Kidney tubule cell (primary cell): ENCODE results near the gene B3GALT5.
"Not testable (repeated sequence)": the region's sequence is repeated elsewhere in the genome, so short reads cannot be mapped to it uniquely, and the experiment has no call there.

ENCODE experiments used
- DNase-seq: peaks from one replicate; pipeline ENCODE4 v3.0.0-alpha.2; 2018; ENCODE audit warnings: low spot score

B3GALT5 gene

DNA sequence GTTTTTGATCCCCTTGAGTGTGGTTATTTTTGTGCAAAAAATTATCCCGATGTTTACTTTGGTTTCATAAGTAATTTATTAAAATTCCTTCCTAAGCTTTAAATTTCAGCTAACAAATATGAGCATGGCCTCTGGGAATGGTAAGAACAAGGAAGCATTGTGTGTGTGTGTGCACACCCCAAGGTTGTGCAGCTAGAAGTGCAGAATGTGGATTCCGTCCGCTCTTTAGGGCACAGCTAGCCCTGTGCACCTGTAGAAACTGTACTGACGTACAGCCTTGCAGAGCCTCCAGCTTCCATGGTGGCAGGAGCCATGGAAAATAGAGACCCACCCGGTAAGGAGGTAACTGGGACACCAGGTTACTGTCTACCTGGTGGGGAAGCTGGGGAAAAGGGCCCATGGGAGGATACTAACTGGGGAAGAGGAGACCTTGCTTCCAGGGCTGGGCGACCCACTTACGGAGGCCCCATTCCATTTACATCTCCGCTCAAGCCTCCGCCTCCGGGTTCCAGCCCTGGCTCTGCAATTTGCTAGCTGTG is 54.7 kb downstream of the B3GALT5 start:
- no peak for DNase-seq

DNA sequence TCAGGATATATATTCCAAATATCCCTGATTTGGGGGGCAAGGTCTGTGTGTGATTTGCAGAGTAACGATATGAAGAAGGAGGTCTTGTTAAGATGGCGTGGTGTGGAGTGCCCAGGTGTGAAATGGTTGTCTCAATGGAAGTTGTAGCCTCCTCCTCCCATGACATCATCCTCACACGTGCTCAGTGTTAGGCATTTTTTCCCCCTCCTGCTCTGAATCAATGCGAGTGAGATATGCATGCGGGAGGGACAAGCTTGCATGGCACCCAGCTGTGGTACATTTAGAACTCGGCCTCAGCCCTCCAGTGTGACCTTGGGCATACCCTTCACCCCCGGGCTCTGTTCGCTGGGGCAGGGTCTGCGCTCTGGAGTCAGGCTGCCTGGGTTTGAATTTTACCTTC is 55.6 kb downstream of the B3GALT5 start:
- DNase-seq, result no peak

DNA sequence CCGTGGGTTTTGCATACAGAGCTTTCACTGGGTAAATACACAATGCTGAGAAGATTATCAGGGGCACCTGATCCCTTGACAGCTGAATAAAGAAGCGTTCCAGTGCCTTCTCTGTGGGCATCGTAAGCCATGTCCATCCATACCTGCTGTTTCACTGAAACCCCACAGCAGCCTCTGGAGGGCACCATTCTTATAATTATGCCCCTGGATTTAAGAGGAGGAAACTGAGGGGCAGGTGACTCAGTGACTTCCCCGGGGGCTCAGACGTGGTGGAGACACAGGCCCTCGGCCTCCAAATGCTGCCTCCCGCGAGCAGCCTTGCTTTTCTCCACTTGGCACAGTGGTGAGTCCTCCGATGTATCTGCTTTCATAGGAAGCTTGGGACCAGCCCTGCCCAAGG is 56.7 kb downstream of the B3GALT5 start:
- no peak for DNase-seq

DNA sequence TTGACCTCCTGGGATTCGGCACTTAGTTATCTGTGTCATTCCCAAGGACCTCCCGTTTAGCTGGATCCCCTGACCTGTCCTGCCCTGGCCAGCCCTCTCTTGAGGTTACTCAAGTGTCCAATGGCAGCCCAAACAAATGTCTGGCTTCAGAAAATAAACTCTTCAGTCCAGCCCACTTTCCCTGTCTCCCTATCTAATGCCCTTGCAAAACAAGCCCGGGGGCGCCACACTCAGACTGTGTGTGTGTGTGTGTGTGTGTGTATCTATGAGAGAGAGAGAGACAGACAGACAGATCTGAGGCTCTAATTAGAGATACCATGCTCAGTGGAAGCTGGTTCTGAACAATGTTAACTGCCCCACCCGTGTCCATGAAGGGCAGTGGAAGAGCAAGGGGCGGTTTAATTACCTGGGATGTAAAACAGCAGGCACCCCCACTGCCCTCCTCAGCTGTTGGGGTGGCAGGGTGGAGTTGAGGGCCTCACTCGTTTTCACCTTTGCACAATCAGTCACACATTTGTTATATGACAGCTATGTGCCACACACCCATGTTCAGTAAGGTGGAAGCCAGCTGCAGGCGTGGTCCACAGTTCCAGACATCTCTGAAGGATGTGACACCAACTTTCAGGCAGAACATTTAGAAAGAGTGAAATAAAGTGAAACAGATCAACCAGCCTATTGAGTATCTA is 57.4 kb downstream of the B3GALT5 start:
- no peak for DNase-seq

DNA sequence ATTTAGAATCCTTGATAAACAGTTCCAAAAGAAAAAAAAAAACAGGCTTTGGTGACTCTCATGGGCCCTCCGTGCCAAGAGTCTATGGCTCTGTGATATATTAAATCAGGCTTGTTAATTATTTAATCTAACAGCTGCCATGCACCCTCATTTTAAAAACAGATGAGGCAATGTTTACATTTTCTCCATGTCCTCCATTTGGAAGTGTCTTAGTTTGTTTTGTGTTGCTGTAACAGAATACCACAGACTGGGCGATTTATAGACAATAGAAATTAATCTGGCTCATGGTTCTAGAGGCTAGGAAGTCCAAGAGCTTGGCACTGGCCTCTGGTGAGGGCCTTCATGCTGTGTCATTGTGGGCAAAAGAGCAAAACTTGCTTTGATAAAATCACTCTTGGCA is 58.0 kb downstream of the B3GALT5 start:
- DNase-seq, result peak; percentile 53

DNA sequence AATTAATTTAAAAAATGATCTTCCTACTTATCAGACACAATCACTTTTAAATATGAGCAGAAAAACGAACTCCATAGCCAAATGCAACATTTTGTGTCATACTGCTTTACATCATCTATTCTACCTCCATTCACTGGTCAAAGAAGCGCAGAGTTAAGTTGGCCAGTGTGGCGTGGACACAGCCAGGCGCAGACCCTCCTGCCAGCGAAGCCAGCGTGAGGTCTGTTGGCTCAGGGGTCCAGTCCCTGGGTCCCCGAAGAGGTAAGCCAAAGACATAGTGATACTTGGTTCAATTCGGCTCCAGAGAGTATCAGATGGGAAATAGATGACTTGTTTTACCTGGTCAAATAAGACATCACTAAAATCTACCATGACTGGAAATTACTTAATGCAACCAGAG is 59.2 kb downstream of the B3GALT5 start:
- DNase-seq, result no peak

DNA sequence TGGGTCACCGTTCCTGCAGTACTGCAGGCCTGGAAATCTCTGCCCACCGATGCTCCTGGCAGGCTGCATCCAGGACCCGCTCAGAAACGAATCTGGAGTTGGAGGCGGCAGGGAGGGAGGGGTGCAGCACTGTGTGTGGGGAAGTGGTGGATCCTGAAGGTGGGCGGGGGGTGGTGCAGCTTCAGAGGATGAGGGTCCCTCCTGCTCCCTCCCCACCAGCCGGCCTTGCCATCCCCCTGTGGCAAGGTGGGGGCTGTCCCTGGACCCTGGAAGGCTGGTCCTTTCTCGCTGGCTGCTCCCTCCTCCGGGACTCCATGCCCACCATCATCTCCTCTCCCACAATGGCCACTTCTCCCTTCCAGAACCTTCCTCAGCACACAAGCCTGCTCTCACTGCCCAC is 60.4 kb downstream of the B3GALT5 start:
- DNase-seq, result no peak

DNA sequence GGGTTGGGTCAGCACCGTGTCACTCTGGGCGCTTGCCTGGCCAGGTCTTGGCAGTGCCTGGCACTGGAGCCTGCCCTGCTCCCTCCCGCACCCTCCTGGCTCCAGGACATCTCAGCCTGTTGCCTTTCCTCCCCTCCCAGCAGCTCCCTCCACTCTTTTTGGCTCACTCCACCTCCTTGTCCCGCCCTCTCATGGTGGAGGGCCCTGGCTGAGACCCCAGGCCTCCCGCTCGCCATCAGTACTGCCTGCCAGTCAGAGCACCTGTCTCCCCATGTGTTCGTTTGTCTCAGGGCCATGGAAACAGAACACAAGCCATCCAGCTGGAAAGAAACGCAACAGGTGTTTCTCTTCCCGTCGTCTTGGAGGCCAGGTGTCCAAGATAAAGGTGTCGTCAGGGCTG is 61.0 kb downstream of the B3GALT5 start:
- no peak for DNase-seq

DNA sequence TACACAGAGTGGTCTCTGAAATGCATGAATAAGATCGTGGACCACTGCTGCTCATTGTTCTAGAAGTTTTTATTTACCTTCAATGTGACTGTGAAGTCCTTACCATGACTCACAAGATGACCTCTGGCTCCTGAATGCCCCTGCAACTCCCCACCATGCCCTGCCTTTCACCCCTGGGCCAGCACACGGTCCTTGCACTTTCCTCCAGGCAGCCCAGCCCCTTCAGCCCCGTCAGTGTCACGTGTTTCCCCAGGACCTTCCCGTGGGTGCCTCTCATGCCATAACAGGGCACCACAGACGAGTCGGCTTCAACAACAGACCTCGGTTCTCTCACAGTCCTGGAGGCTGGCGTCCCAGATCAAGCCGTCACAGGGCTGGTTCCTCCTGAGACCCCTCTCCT is 62.1 kb downstream of the B3GALT5 start:
- DNase-seq, result no peak

DNA sequence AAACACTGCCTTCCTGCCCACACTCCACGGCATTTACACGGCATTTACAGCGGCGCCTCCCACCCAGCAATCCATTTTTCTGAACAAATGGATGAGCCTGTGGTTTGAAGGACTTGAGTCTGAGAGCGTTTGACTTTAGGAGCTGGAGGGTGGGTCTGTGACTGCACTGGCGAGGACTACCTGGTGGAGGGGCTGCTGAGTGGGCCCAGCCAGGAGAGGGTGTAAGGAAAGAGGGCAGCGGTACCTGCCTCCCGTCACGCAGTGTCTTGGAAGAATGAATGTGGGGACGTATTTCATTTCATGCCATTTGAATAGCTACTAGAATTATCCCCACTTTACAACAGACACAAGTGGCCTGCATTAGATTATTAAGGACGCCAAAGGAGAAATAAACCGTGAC is 62.9 kb downstream of the B3GALT5 start:
- DNase-seq, result no peak

DNA sequence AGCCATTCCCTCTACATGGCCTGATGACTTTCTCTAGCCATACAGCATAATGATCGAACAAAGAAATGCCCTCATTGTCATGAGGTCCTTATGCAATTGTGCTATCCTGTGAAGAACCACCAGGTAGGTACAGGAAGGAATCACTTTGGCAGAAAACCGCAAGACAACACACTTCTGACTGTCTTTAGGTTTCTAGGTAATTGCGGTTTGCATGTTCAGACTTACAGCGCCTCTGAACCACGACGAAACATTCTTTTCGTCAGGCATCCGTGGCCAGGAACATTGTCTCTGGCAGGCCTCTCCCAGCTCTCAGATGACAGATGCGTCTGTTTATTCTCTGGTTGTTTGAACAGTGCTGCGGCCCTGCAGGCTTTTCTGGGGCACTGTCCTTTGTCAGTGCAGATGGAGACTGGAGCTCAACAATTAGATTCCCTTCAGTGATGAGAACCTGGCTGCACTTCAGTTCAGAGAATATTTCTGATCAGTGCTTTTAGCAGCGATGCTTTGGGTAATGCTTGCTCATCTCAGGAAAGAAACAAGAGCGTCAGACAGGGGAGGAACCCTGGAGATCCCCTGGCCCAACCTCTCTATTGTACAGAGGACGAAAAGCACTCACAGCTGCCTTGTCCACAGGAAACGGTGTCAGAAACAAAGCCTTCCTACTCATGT is 63.4 kb downstream of the B3GALT5 start:
- DNase-seq, result peak; percentile 93

DNA sequence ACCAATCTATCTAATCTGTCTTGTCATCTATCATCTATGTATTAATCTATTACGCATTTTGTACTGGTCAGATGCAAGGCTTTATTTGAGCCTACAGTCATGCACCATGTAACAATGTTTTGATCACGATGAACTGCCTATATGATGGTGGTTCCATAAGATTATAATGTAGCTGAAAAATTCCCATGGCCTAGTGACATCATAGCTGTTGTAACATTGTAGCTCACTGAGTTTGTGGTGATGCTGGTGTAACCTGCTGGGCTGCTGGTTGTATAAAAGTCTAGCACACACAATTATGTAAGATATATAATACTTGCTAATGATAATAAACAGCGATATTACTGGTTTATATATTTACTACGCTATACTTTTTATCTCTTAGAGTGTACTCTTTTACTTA is 67.5 kb downstream of the B3GALT5 start:
- no peak for DNase-seq

DNA sequence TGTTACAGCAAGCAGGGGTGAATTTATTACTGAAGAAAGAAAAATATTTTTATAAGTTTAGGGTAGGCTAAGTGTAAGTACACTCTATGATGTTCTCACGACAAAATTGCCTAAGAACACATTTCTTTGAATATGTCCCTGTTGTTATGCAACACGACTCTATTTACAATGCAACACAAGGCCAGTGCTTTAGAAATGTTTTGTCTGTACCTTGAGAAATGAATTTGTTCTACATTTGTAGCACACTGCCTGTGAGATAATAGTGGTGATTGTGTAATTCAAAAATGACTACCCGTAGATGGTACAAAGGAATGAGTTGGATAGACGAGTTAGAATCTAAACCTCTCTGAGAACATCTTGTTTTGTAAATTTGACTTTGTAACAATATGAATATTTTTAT is 68.5 kb downstream of the B3GALT5 start:
- no peak for DNase-seq

DNA sequence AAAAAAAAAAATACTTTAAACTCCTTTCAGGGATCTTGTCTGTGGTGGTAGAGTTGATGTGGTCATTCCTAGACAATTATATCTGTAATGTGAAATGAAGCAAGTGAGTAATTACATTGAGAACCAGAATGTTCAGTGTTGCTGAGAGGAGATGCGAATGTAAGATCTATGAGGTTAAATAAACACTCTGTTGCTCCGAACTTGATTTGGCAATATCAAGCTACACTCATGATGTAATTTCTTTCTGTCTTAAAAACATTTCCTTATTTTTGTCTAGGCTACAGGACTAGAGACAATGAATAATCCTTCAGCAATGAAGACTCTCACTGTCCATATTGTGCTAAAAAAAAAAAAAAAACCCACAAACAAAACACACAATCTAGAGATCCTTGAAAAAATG is 69.1 kb downstream of the B3GALT5 start:
- peak; percentile 84 for DNase-seq

DNA sequence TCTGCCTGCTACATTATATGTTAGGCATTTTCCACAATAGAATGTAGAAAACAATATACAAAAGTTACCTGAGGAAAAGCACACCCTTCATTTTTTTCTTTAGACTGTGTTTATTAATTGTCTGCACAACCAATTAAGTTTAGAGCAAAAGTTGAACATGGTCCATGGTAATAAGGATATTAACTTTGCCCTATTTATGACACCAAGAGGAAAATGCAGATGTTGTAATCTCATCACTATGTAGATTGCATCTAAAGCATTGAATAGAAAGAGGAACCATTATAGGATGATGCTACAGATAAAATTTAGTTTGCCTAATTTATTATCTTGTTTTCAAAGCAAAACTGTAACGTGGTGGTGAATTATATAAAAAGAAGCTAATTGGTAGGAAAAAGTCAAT is 72.5 kb downstream of the B3GALT5 start:
- no peak for DNase-seq

DNA sequence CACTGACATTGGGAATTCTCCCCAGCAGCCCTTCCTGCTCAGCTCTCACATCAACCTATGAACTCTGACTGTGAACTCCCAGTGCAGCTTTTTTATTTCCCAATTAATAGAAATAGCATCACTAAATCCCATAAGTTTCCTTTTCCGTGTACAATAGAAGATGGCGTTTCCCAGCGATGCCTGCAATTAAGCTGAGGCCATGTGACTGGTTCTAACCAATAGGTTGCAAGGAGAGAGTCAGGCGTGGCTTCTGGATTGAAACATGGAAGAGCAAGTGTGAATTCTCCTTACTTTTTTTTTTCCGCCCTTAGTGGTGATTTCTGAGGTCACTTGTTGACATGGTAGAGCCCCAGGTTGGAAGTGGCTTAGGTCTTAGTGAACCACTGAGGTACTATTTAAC is 73.3 kb downstream of the B3GALT5 start:
- DNase-seq, result no peak

DNA sequence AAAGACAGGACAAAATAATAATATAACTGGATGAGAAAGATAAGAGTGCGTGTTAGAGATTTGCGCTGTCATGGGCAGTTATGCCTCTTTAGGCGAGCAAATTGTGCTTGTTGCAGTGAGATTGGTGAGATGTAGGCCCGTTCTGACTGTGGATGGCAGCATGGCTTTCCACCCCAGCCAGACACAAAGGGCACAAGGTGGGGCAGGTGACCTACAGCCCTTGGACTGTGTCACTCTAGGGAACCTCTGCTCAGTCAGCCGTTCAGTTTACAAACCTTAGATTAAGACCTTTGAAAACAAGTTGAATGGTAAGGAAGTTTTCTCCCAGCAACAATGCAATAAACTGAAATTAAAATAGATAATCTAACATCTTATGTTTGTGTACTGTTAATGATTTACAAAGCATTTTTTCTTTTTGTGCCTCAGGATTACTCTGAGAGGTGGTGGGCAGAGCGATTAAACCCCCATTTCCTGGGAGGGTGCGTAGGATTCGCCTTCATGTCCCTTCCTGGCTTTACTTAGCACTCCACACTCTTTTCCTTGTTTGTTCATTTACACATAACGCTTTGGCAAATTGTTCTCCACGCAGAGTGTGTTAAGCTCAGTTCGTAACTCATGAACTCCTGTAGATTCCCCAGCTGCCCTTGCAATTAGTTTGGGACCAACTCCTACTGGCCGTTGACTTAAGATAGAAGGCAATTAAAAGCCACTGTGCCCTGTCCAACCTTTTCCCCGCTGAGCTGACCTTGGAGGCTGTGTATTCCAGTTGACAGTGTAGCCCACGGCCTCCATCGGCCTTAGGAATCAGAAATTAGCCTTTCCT is 74.1 kb downstream of the B3GALT5 start:
- no peak for DNase-seq

DNA sequence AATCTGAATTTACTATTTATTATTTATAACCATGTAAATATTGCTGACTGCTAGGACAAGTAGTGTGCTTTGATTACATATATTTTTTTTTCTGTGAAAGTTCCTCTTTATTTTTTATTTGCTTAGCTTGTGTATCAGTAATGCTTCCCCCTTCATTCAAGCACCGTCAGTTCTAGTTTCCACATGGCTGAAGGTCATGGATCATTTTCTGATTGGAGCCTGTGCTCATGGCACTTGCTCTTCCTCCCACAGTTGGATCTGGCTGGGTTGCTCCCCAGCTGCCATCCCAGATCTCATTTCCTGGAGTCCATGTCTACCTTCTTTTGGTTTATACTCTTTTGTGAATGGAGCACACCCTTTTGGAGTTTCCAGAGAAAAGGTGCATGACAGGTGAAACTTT is 75.3 kb downstream of the B3GALT5 start:
- no peak for DNase-seq

DNA sequence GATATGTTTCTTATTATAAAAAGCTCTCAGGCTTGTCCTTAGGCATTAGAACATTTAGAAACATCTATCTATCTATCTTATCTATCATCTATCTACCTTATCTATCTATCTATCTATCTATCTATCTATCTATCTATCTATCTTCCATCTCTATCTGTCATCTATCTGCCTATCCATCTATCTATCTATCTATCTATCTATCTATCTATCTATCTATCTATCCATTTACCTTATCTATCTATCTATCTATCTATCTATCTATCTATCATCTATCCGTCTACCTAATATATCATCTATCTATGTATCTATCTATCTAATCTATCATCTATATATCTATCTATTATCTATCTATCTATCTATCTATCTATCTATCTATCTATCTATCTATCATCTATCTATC is 77.1 kb downstream of the B3GALT5 start:
- DNase-seq, result not testable (repeated sequence)

DNA sequence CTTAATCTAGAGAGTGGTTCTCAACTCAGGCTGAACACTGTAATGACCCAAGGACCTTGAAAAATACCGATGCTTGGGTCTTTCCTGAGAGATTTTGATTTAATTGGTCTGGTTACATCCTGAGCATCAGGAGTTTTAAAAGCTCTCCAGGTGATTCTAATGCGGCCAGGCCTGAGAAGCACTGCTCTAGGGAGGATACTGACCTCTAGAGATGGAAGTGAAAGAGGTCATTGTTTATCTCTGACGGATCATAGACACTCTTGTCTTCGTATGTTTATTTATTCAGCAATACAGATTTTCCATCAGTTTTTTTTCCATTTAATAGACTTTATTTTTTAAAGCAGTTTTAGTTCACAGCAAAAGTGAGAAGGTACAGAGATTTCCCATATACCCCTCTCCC is 77.7 kb downstream of the B3GALT5 start:
- no peak for DNase-seq

DNA sequence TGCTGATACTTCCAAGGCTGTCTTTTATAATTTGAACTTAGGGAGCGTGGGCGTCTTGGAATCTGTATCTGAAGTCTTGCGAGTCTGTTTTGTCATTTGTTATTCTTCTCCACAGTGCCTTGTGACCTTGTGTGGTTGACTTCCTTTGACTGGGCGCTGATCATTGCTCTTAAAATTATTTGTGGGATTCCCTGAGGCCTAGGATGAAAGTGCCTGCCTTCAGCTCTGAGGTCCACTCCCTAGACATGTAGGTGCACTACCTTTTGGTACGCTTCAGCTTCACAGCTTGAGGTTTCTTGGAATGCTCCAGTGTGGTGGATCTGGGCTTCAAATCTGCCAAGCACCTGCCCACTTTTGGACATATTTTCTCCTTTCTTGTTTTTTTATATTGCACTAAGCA is 82.0 kb downstream of the B3GALT5 start:
- no peak for DNase-seq

DNA sequence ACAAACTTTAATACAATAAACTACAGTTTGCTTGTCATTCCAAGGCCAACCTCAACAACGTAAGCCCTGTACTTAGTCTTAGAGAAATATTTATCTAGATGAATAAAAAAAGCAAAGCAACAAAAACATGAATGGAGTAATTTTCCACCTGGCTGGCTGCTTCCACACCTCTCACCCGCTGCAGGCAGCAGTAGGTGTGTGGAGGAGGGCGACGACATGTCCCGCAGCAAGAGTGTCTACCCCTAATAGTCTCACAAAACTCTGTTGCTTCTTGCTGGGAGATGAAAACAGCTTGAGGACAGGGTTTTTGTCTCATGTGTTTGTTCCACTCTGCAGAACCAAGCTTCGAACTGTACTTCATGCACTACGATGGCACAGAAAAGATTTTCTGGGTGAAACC is 83.5 kb downstream of the B3GALT5 start:
- no peak for DNase-seq

DNA sequence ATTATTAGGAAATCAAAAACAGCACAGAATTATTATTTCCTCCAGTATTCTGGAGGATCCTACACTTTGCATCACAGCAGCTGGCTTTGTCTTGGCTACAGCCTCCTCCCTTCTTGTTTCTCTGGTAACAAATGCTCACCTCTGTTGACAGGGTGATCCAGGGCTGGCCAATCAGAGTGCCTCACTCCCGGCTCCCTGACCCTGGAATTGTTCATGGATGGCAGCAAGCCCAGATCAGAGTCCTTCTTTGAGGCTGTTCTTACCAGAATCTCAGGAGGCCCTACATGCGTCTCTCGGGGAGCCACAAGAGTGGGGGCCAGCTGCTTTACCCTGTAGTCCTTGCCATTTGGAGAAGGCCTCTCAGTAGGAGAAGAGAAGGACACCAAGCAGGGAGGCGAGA is 83.9 kb downstream of the B3GALT5 start:
- no peak for DNase-seq
